Testis (tissue), 2 donors: ENCODE results near the gene MGLL.

Experiments
- CTCF ChIP-seq, 3 experiments: fragments of 450-650 bp in 2 of 3; fragments of 200-600 bp in 1 of 3; sonication (generic) in 1 of 3; IDR thresholded peaks; one replicate each; pipeline ENCODE4 v1.5.1; 2016 to 2019; ENCODE audit warnings: antibody characterized with exemption in 3 of 3, mild to moderate bottlenecking in 2 of 3, moderate library complexity in 1 of 3
- POLR2A ChIP-seq: fragments of 450-650 bp; IDR thresholded peaks from one replicate; pipeline ENCODE4 v1.6.1; 2017; ENCODE audit warnings: antibody characterized with exemption, mild to moderate bottlenecking, moderate library complexity

- TF ChIP-seq CTCF (IDR thresholded peaks at IDR 0.05) (no peak), POLR2A (no peak)
Measured at GRCh38 chr3:127720985-127721935, 101.1 kb downstream of the MGLL start.
